Measurements from ENCODE around the gene DMKN.
A peak's percentile ranks its signal among the peaks of the same experiment; 100 is the strongest.

- TF ChIP-seq REST (IDR thresholded peaks at IDR 0.05) (peak; percentile 39; the same call in 1 of the 2 replicates), CTCF (IDR thresholded peaks at IDR 0.05) (no peak), CHD2 (IDR thresholded peaks at IDR 0.05; ENCODE audit: low read length, partially characterized antibody) (no peak), ZFP36 (IDR thresholded peaks at IDR 0.05; ENCODE audit: borderline replicate concordance, partially characterized antibody) (no peak), EP300 (IDR thresholded peaks at IDR 0.05) (no peak), CEBPB (IDR thresholded peaks at IDR 0.05) (no peak), HOXA7 (CRISPR knock-in tag; IDR thresholded peaks at IDR 0.05) (no peak), HOXB5 (CRISPR knock-in tag; IDR thresholded peaks at IDR 0.05) (no peak), PBX3 (IDR thresholded peaks at IDR 0.05) (no peak), NR3C1 (IDR thresholded peaks at IDR 0.05) (no peak), ZC3H11A (IDR thresholded peaks at IDR 0.05) (no peak), POLR2A (IDR thresholded peaks at IDR 0.05; ENCODE audit: low read length) (no peak), CBX2 (IDR thresholded peaks at IDR 0.05; ENCODE audit: borderline replicate concordance, low read depth) (no peak), BCL3 (IDR thresholded peaks at IDR 0.05) (no peak)
These were observed 45.8 kb upstream of the DMKN start for GRCh38 chr19:35559281-35559659.
